Right ventricle myocardium superior (tissue), 1 donor: Measurements from ENCODE around the gene CRIM1. TPM values are rescaled to one million over a fixed set of nuclear protein-coding genes. Genes with fewer than 3 reads are reported as not detected.

Source experiments
- ATAC-seq: fragments of 200-7000 bp; cut with Tn5 transposase; one replicate; pipeline ENCODE4 v1.9.1; 2020; ENCODE audit warnings: mild to moderate bottlenecking; ENCODE audit not compliant: poor library complexity
- DNase-seq: peaks from one replicate; pipeline ENCODE4 v3.0.0-alpha.2; 2020
- intact Hi-C: fragments of 100-400 bp; cut with DNase I; formaldehyde crosslinking; loops from one replicate; pipeline ENCODE4 v1.11.2; 2022
- total RNA-seq: library from RNA; stranded (reverse); fragmentation: NEBNext Ultra II Directional; extraction: Animal tissue kit (Norgen Biotek cat#: 25700); gene quantifications from one replicate; pipeline ENCODE4 v1.2.1, GENCODE V29; 2021
- donor health status: DM: no; HTN: yes; CAD: no; lungs with severe emphysema.

CRIM1 gene
- total RNA-seq, 1 donor from 2014 or later: 17.2 TPM

- peak; percentile 93 for ATAC-seq
- DNase-seq: peak; percentile 89
- intact Hi-C loops: loop anchor here (5.0 kb wide), 1 partner anchor 99 kb away; the partner anchor contains the start of gene CRIM1
These were observed 100.9 kb downstream of the CRIM1 start for GRCh38 chr2:36456227-36457175.

- intact Hi-C loops: loop anchor here (5.0 kb wide), 1 partner anchor 101 kb away; the partner anchor contains the start of gene CRIM1
- ATAC-seq (no peak), DNase-seq (no peak)
These were observed 102.5 kb downstream of the CRIM1 start for GRCh38 chr2:36458106-36458505.

GRCh38 chr2:36459725-36460137 is 104.2 kb downstream of the CRIM1 start:
- DNase-seq: no peak
- intact Hi-C loops: loop anchor here (5.0 kb wide), 1 partner anchor 102 kb away; the partner anchor contains the start of gene CRIM1
- peak; percentile 36 for ATAC-seq

DNA sequence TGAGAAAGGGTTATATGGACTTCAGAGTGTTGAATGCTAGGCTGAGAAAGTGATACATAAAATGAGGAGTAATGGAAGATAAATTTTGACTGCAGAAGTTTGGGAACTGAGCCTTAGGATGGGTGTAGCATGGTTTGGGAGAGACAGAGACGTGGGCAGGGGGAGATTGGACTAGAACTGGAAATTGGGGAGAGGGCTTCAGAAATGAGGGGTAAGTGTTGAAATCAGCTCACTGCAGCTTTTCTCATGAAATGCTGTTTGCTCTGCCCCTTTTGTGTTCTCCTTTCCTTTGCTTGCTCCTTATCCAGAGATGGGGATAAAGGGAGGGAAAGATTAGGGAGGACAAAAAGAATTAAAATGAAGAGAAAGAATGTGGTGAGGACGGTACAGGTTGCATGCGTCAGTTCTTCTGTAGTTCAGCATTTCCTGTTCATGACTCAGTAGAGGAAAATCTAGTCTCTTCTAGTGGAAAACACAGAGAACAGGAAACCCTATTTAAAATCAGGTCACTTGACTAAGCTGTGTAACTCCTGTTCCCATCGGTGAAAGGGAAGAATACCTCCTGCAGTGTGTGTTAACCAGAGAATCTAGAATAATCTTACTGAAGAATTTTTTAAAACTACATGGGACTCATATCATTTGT is 105.6 kb downstream of the CRIM1 start:
- DNase-seq: no peak
- intact Hi-C loops: no loop called here
- ATAC-seq: no peak

GRCh38 chr2:36462311-36462935 is 106.8 kb downstream of the CRIM1 start:
- no peak for ATAC-seq
- intact Hi-C loops: no loop called here
- no peak for DNase-seq

DNA sequence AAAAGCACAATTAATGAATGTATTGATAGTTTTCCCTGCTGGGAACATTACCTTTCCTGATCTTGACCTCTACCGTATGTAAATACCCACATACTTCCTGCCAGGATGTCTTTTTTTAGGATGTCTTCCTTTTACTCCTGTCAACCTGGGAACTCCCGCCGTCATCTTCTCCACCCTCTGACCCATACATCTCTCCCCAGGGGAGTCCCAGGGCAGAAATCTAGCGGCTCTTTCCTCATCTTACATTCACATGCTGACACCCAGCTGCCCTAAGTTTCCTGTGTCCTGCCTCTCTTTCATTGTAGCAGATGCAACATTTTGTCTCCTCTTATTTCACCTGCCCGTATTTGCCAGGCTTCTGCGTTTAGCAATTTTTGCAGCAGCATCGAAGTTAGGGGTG is 107.8 kb downstream of the CRIM1 start:
- ATAC-seq (no peak), DNase-seq (no peak)
- intact Hi-C loops: no loop called here

GRCh38 chr2:36464006-36464721 is 108.6 kb downstream of the CRIM1 start:
- intact Hi-C loops: no loop called here
- ATAC-seq (no peak), DNase-seq (no peak)

- DNase-seq (no peak), ATAC-seq (no peak)
- intact Hi-C loops: no loop called here
These were observed 110.6 kb downstream of the CRIM1 start for GRCh38 chr2:36466135-36466534.

DNA sequence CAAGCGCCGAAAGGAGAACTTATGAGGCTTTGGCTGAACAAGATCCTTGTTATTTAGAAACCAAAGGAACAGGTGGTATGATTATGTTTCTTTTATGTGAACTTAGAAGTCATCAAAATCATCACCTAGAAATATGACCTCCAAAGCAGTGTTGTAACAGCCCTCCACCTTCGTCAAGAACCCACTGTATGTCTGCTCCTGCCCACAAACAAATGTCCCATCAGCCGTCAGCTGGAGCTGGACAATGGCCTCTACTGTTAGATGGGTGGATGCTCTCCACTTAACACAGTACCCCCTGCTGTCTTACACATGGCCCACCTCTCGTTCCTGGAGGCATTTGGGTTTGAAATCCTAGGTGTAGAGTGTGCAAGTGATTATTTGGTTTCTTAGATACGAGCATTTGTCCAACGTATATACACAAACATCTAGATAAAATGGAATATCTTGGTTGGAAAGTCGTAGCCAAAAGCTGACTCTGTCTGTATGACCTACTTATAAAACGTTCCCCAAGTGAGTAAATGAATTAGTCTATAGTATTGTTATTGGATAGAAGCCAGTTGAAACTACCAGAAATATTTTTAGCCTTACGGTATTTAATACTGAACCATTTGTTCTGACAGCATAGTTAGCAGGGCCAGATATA is 113.0 kb downstream of the CRIM1 start:
- DNase-seq (no peak), ATAC-seq (no peak)
- intact Hi-C loops: no loop called here

GRCh38 chr2:36469106-36469477 is 113.5 kb downstream of the CRIM1 start:
- intact Hi-C loops: no loop called here
- DNase-seq: no peak
- peak; percentile 22 for ATAC-seq

DNA sequence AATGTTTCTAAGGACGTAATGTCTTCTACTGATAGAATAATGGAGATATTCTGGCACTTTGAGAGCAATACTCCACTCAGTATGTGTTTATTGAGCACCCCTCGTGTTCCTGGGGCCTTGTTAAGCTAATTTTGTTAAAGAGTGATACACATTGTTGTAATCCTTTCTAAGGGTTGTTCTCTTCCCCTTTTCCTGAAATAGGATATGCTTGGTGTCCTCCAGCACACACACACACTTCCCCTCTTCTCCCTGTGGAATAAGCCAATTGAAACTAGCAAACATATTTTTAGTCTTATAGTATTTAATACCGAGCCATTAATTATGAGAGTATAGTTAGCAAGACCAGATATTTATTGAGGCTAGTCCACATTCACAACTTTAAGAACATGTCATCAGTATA is 114.1 kb downstream of the CRIM1 start:
- no peak for ATAC-seq
- intact Hi-C loops: no loop called here
- DNase-seq: no peak

GRCh38 chr2:36473230-36473629 is 117.7 kb downstream of the CRIM1 start:
- DNase-seq (no peak), ATAC-seq (no peak)
- intact Hi-C loops: no loop called here

DNA sequence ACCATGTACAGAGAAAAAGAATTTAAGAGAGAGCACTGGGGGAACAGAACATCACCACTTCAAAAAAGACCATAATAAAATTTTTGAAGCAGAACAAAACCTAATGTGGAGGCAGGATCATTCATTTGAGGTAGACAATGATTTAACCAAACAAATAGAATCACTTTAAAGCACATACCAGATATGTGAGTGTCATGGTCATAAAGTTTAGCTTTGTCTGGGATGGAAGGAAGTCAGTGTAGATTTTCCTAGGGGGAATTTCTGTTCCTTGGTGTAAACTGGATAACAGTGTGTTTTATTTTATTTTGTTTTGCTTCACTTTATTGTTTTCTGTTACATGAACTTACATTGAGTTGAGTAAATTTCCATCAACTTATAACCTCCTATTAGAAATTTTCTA is 120.8 kb downstream of the CRIM1 start:
- no peak for ATAC-seq
- no peak for DNase-seq
- intact Hi-C loops: no loop called here

DNA sequence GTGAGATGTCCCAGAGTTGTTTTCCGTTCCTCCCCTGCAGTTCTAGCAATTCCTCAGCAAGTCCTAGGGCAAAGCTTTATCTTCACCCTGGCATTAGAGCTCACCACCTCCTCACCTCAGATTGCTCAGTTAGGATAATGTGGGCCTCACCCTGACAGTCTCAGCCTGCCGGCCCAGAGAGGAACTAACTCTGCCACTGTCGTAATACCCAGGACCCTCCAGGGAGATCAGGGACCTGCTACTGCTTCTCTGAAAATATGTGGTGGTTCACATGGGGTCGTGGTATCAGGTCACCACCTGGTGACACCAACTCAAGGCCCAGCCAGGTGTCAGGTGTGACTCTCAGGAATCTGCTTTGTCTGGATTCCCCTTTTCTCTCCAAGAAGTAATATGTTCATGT is 121.7 kb downstream of the CRIM1 start:
- DNase-seq (no peak), ATAC-seq (no peak)
- intact Hi-C loops: no loop called here

- intact Hi-C loops: no loop called here
- no peak for DNase-seq
- ATAC-seq: peak; percentile 29
These were observed 122.2 kb downstream of the CRIM1 start for GRCh38 chr2:36477746-36478145.

GRCh38 chr2:36478332-36478738 is 122.8 kb downstream of the CRIM1 start:
- DNase-seq: no peak
- peak; percentile 62 for ATAC-seq
- intact Hi-C loops: no loop called here

- ATAC-seq (no peak), DNase-seq (no peak)
- intact Hi-C loops: no loop called here
These were observed 123.4 kb downstream of the CRIM1 start for GRCh38 chr2:36478999-36479398.

GRCh38 chr2:36479406-36479805 is 123.8 kb downstream of the CRIM1 start:
- intact Hi-C loops: no loop called here
- no peak for ATAC-seq
- no peak for DNase-seq
